Measurements from ENCODE around the gene RRP9.

- TF ChIP-seq POLR2A (IDR thresholded peaks at IDR 0.05; ENCODE audit: low read depth, low read length) = no peak
- no peak for TF ChIP-seq SPI1 (IDR thresholded peaks at IDR 0.05; ENCODE audit: low read depth, low read length)
- no peak for TF ChIP-seq TAF1 (IDR thresholded peaks at IDR 0.05; ENCODE audit: low read depth, low read length)
These were observed 13.3 kb downstream of the RRP9 start for GRCh38 chr3:51928438-51928837.
